ENCODE results near the gene LRRC52.

The LRRC52 gene

GRCh38 chr1:165520646-165521045 is 23.2 kb upstream of the LRRC52 start:
- H3K79me2 ChIP-seq (ENCODE audit: control insufficient read depth, insufficient read depth, low read length) = no peaks in the 10 kb centered on the region
- no peak overlapping the region for H3K4me2 ChIP-seq (ENCODE audit: low read length)
- H4K8ac ChIP-seq (ENCODE audit: low read depth, low read length) = no peak overlapping the region
- H3K23ac ChIP-seq (ENCODE audit: low read length) = no peak overlapping the region
- no peak overlapping the region for H4K5ac ChIP-seq (ENCODE audit: low read length)
- no peak overlapping the region for H3K4ac ChIP-seq (ENCODE audit: low read depth, low read length)
- no peak overlapping the region for H2BK15ac ChIP-seq (replicated peaks; ENCODE audit: low read depth)
- H2BK120ac ChIP-seq (ENCODE audit: low read depth, low read length) = no peak overlapping the region
- H3K36me3 ChIP-seq (ENCODE audit: control insufficient read depth, insufficient read depth, low read length) = no peaks in the 10 kb centered on the region
- no CpG with 5 or more reads among the region's 4 CpGs for WGBS (ENCODE audit: extremely low coverage, insufficient coverage, low lambda C conversion rate)
- H3K9ac ChIP-seq (ENCODE audit: low read length) = no peak overlapping the region
- no peak overlapping the region for H3K27ac ChIP-seq (ENCODE audit: low read depth, low read length)
- no peaks in the 10 kb centered on the region for H3K79me1 ChIP-seq (ENCODE audit: low read length)
- no peak overlapping the region for H2BK5ac ChIP-seq (ENCODE audit: low read length)
- no peak for DNase-seq
- no peaks in the 10 kb centered on the region for H3K27me3 ChIP-seq (ENCODE audit: insufficient read depth, low read length, poor library complexity)
- no peak overlapping the region for H3K18ac ChIP-seq (ENCODE audit: low read length)
- no peak overlapping the region for H2AK5ac ChIP-seq (ENCODE audit: low read length)
- H3K4me3 ChIP-seq (ENCODE audit: low read length) = no peak overlapping the region
- no peaks in the 10 kb centered on the region for H3K4me1 ChIP-seq (ENCODE audit: control insufficient read depth, low read depth, low read length)
- no peak overlapping the region for H3K56ac ChIP-seq (ENCODE audit: low read length)

- DNase-seq = no peak
- WGBS (ENCODE audit: extremely low coverage, insufficient coverage, low lambda C conversion rate) = no CpG with 5 or more reads among the region's 5 CpGs
- H3K36me3 ChIP-seq (ENCODE audit: control insufficient read depth, insufficient read depth, low read length) = no peaks in the 10 kb centered on the region
- no peaks in the 10 kb centered on the region for H3K79me2 ChIP-seq (ENCODE audit: control insufficient read depth, insufficient read depth, low read length)
- no peak overlapping the region for H3K9ac ChIP-seq (ENCODE audit: low read length)
- H3K4me2 ChIP-seq (ENCODE audit: low read length) = no peak overlapping the region
- no peaks in the 10 kb centered on the region for H3K27me3 ChIP-seq (ENCODE audit: insufficient read depth, low read length, poor library complexity)
- no peak overlapping the region for H2BK5ac ChIP-seq (ENCODE audit: low read length)
- no peaks in the 10 kb centered on the region for H3K79me1 ChIP-seq (ENCODE audit: low read length)
- H3K23ac ChIP-seq (ENCODE audit: low read length) = no peak overlapping the region
- H2BK120ac ChIP-seq (ENCODE audit: low read depth, low read length) = no peak overlapping the region
- no peak overlapping the region for H3K56ac ChIP-seq (ENCODE audit: low read length)
- no peaks in the 10 kb centered on the region for H3K4me1 ChIP-seq (ENCODE audit: control insufficient read depth, low read depth, low read length)
- no peak overlapping the region for H4K5ac ChIP-seq (ENCODE audit: low read length)
- H3K4ac ChIP-seq (ENCODE audit: low read depth, low read length) = no peak overlapping the region
- no peak overlapping the region for H2AK5ac ChIP-seq (ENCODE audit: low read length)
- H4K8ac ChIP-seq (ENCODE audit: low read depth, low read length) = no peak overlapping the region
- no peak overlapping the region for H3K18ac ChIP-seq (ENCODE audit: low read length)
- no peak overlapping the region for H3K27ac ChIP-seq (ENCODE audit: low read depth, low read length)
- no peak overlapping the region for H3K4me3 ChIP-seq (ENCODE audit: low read length)
- H2BK15ac ChIP-seq (replicated peaks; ENCODE audit: low read depth) = no peak overlapping the region
Measured at GRCh38 chr1:165524639-165525285, 19.0 kb upstream of the LRRC52 start.

DNA sequence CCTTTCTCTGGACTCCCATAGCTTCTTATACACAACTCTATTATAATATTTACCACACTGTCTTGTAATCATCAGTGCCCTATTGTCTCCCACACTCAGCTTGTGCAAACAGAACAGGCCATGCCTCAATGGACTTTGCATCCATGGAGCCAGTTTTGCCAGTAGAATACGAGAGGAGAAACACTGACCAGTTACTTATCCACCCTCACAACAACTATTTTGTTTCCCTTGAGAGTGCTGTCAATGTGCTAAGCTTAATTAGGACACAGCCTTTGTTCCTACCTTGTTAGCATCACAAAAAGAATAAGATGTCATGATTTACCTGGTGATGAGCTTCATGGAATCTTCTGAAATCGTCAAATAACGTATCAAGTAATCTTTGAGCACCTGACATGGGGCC is 18.1 kb upstream of the LRRC52 start:
- Histone ChIP-seq H3K56ac (ENCODE audit: low read length) (no peak overlapping the region), H2BK15ac (replicated peaks; ENCODE audit: low read depth) (no peak overlapping the region), H3K79me2 (ENCODE audit: control insufficient read depth, insufficient read depth, low read length) (no peaks in the 10 kb centered on the region), H3K9ac (ENCODE audit: low read length) (no peak overlapping the region), H3K36me3 (ENCODE audit: control insufficient read depth, insufficient read depth, low read length) (no peaks in the 10 kb centered on the region), H2BK5ac (ENCODE audit: low read length) (no peak overlapping the region), H3K79me1 (ENCODE audit: low read length) (no peaks in the 10 kb centered on the region), H3K23ac (ENCODE audit: low read length) (peak overlapping the region; percentile 26), H3K27ac (ENCODE audit: low read depth, low read length) (no peak overlapping the region), H2AK5ac (ENCODE audit: low read length) (no peak overlapping the region), H3K4me2 (ENCODE audit: low read length) (no peak overlapping the region), H4K8ac (ENCODE audit: low read depth, low read length) (no peak overlapping the region), H3K18ac (ENCODE audit: low read length) (no peak overlapping the region), H4K5ac (ENCODE audit: low read length) (no peak overlapping the region), H2BK120ac (ENCODE audit: low read depth, low read length) (no peak overlapping the region), H3K4me1 (ENCODE audit: control insufficient read depth, low read depth, low read length) (no peaks in the 10 kb centered on the region), H3K4ac (ENCODE audit: low read depth, low read length) (no peak overlapping the region), H3K27me3 (ENCODE audit: insufficient read depth, low read length, poor library complexity) (no peaks in the 10 kb centered on the region), H3K4me3 (ENCODE audit: low read length) (no peak overlapping the region)
- DNase-seq = no peak
- WGBS (ENCODE audit: extremely low coverage, insufficient coverage, low lambda C conversion rate) = no CpG with 5 or more reads among the region's 3 CpGs

- no peak overlapping the region for H4K5ac ChIP-seq (ENCODE audit: low read length)
- H3K56ac ChIP-seq (ENCODE audit: low read length) = no peak overlapping the region
- H2BK120ac ChIP-seq (ENCODE audit: low read depth, low read length) = no peak overlapping the region
- no CpG with 5 or more reads among the region's 7 CpGs for WGBS (ENCODE audit: extremely low coverage, insufficient coverage, low lambda C conversion rate)
- H3K79me2 ChIP-seq (ENCODE audit: control insufficient read depth, insufficient read depth, low read length) = no peaks in the 10 kb centered on the region
- no peak overlapping the region for H2AK5ac ChIP-seq (ENCODE audit: low read length)
- H4K8ac ChIP-seq (ENCODE audit: low read depth, low read length) = no peak overlapping the region
- no peak overlapping the region for H3K4ac ChIP-seq (ENCODE audit: low read depth, low read length)
- no peak overlapping the region for H3K23ac ChIP-seq (ENCODE audit: low read length)
- H3K18ac ChIP-seq (ENCODE audit: low read length) = no peak overlapping the region
- no peak overlapping the region for H3K9ac ChIP-seq (ENCODE audit: low read length)
- no peaks in the 10 kb centered on the region for H3K27me3 ChIP-seq (ENCODE audit: insufficient read depth, low read length, poor library complexity)
- no peaks in the 10 kb centered on the region for H3K4me1 ChIP-seq (ENCODE audit: control insufficient read depth, low read depth, low read length)
- H3K79me1 ChIP-seq (ENCODE audit: low read length) = no peaks in the 10 kb centered on the region
- no peak for DNase-seq
- no peak overlapping the region for H3K4me2 ChIP-seq (ENCODE audit: low read length)
- no peak overlapping the region for H2BK5ac ChIP-seq (ENCODE audit: low read length)
- H3K36me3 ChIP-seq (ENCODE audit: control insufficient read depth, insufficient read depth, low read length) = no peaks in the 10 kb centered on the region
- no peak overlapping the region for H3K4me3 ChIP-seq (ENCODE audit: low read length)
- H3K27ac ChIP-seq (ENCODE audit: low read depth, low read length) = no peak overlapping the region
- no peak overlapping the region for H2BK15ac ChIP-seq (replicated peaks; ENCODE audit: low read depth)
Measured at GRCh38 chr1:165527251-165528007, 16.4 kb upstream of the LRRC52 start.

- DNase-seq = no peak
- Histone ChIP-seq H3K9ac (ENCODE audit: low read length) (no peak overlapping the region), H3K4me2 (ENCODE audit: low read length) (no peak overlapping the region), H3K79me2 (ENCODE audit: control insufficient read depth, insufficient read depth, low read length) (no peaks in the 10 kb centered on the region), H3K27me3 (ENCODE audit: insufficient read depth, low read length, poor library complexity) (no peaks in the 10 kb centered on the region), H2BK120ac (ENCODE audit: low read depth, low read length) (no peak overlapping the region), H2AK5ac (ENCODE audit: low read length) (no peak overlapping the region), H3K79me1 (ENCODE audit: low read length) (no peaks in the 10 kb centered on the region), H3K36me3 (ENCODE audit: control insufficient read depth, insufficient read depth, low read length) (no peaks in the 10 kb centered on the region), H3K56ac (ENCODE audit: low read length) (no peak overlapping the region), H3K27ac (ENCODE audit: low read depth, low read length) (no peak overlapping the region), H3K4me1 (ENCODE audit: control insufficient read depth, low read depth, low read length) (no peaks in the 10 kb centered on the region), H3K4ac (ENCODE audit: low read depth, low read length) (no peak overlapping the region), H4K5ac (ENCODE audit: low read length) (no peak overlapping the region), H3K4me3 (ENCODE audit: low read length) (no peak overlapping the region), H2BK15ac (replicated peaks; ENCODE audit: low read depth) (no peak overlapping the region), H4K8ac (ENCODE audit: low read depth, low read length) (no peak overlapping the region), H2BK5ac (ENCODE audit: low read length) (no peak overlapping the region), H3K18ac (ENCODE audit: low read length) (no peak overlapping the region), H3K23ac (ENCODE audit: low read length) (no peak overlapping the region)
- no CpG with 5 or more reads among the region's 2 CpGs for WGBS (ENCODE audit: extremely low coverage, insufficient coverage, low lambda C conversion rate)
Measured at GRCh38 chr1:165531021-165531420, 12.8 kb upstream of the LRRC52 start.
